Prostate gland (tissue), 2 donors: ENCODE measurements around the gene PFAS. TPM values are rescaled to one million over a fixed set of nuclear protein-coding genes. Genes with fewer than 3 reads are reported as not detected.

ENCODE experiments used
- DNase-seq: peaks from one replicate; pipeline ENCODE4 v3.0.0-alpha.2; 2019; ENCODE audit warnings: low spot score
- H3K27ac ChIP-seq, 2 donors: fragments of 200-600 bp; sonication (generic); 2 replicates each; pipeline ENCODE4 v1.5.1; 2017 to 2019
- H3K27me3 ChIP-seq: fragments of 200-600 bp; sonication (generic); replicated peaks from 2 replicates; pipeline ENCODE4 v1.5.1; 2019; ENCODE audit not compliant: insufficient read depth
- H3K36me3 ChIP-seq, 2 donors: fragments of 200-600 bp; sonication (generic); 1 replicate in 1 of 2; 2 replicates in 1 of 2; pipeline versions ENCODE4 v1.5.1 to v1.8.1; 2017 to 2019
- H3K4me1 ChIP-seq: fragments of 200-600 bp; sonication (generic); replicated peaks from 2 replicates; pipeline ENCODE4 v1.5.1; 2019
- H3K4me3 ChIP-seq, 2 donors: fragments of 200-600 bp; sonication (generic); 2 replicates each; pipeline ENCODE4 v1.5.1; 2017 to 2019
- H3K9me3 ChIP-seq: fragments of 200-600 bp; sonication (generic); 2 replicates; pipeline ENCODE4 v1.5.1; 2017
- CTCF ChIP-seq, 4 experiments: fragments of 200-600 bp in 2 of 4; fragments of 450-650 bp in 2 of 4; sonication (generic) in 2 of 4; IDR thresholded peaks; 1 replicate in 3 of 4; 2 replicates in 1 of 4; pipeline ENCODE4 v1.5.1; 2016 to 2019; ENCODE audit warnings: antibody characterized with exemption in 4 of 4, mild to moderate bottlenecking in 2 of 4, moderate library complexity in 2 of 4
- POLR2A ChIP-seq: fragments of 450-650 bp; IDR thresholded peaks from one replicate; pipeline ENCODE4 v1.6.1; 2016; ENCODE audit warnings: antibody characterized with exemption, mild to moderate bottlenecking
- POLR2AphosphoS5 ChIP-seq: sonication (generic); formaldehyde crosslinking; IDR thresholded peaks from one replicate; pipeline ENCODE4 v1.6.1; 2017; ENCODE audit warnings: antibody characterized with exemption
- WGBS: methylation state at CpG from one replicate; pipeline ENCODE4 v1.1.5; 2018; 5-methylcytosine and 5-hydroxymethylcytosine counted together
- intact Hi-C: fragments of 100-400 bp; cut with DNase I; formaldehyde crosslinking; loops from one replicate; pipeline ENCODE4 v1.14.2; 2022
- total RNA-seq, 2 donors: library from RNA; depleted of rRNA; stranded (reverse); fragments of >200 nt; gene quantifications; one replicate each; pipeline ENCODE4 v1.1.0, GENCODE V29; 2016

The PFAS gene
- total RNA-seq, 2 donors from 2014 or later, result 17.0 to 29.0 TPM

- no peaks in the 10 kb centered on the region for H3K27me3 ChIP-seq
- no peak overlapping the region for H3K27ac ChIP-seq
- H3K9me3 ChIP-seq, result no peaks in the 10 kb centered on the region
- no peaks in the 10 kb centered on the region for H3K4me1 ChIP-seq
- H3K4me3 ChIP-seq, result no peak overlapping the region
- intact Hi-C loops, result no loop called here
- peaks cover 0 to 5% of the 10 kb centered on the region in 2 donors for H3K36me3 ChIP-seq
- 90% methylated on average over 13 of the region's 13 CpGs for WGBS
- TF ChIP-seq CTCF (IDR thresholded peaks at IDR 0.05), result no peak
- no peak for TF ChIP-seq POLR2A
- no peak for TF ChIP-seq POLR2AphosphoS5
- DNase-seq, result no peak
Observed at GRCh38 chr17:8267480-8268147, 18.5 kb downstream of the PFAS start.

GRCh38 chr17:8268550-8269298 lies 19.6 kb downstream of the PFAS start:
- Histone ChIP-seq H3K27ac (no peak overlapping the region), H3K27me3 (no peaks in the 10 kb centered on the region), H3K36me3 (peaks cover 0 to 5% of the 10 kb centered on the region in 2 donors), H3K4me3 (no peak overlapping the region), H3K9me3 (no peaks in the 10 kb centered on the region), H3K4me1 (no peaks in the 10 kb centered on the region)
- TF ChIP-seq POLR2A (no peak), POLR2AphosphoS5 (no peak), CTCF (IDR thresholded peaks at IDR 0.05) (no peak)
- 88% methylated on average over 28 of the region's 29 CpGs for WGBS
- no peak for DNase-seq
- intact Hi-C loops, result no loop called here

- no peaks in the 10 kb centered on the region for H3K27me3 ChIP-seq
- 94% methylated on average over 1 of the region's 1 CpG for WGBS
- peaks cover 0 to 5% of the 10 kb centered on the region in 2 donors for H3K36me3 ChIP-seq
- H3K4me1 ChIP-seq, result no peaks in the 10 kb centered on the region
- intact Hi-C loops, result no loop called here
- DNase-seq, result no peak
- no peak overlapping the region for H3K27ac ChIP-seq
- no peaks in the 10 kb centered on the region for H3K9me3 ChIP-seq
- TF ChIP-seq POLR2AphosphoS5 (no peak), CTCF (IDR thresholded peaks at IDR 0.05) (no peak), POLR2A (no peak)
- no peak overlapping the region for H3K4me3 ChIP-seq
Observed at GRCh38 chr17:8272421-8272820, 23.3 kb downstream of the PFAS start.

- TF ChIP-seq CTCF (IDR thresholded peaks at IDR 0.05) (no peak), POLR2AphosphoS5 (no peak), POLR2A (no peak)
- WGBS, result 82% methylated on average over 4 of the region's 4 CpGs
- H3K4me1 ChIP-seq, result no peaks in the 10 kb centered on the region
- intact Hi-C loops, result no loop called here
- H3K4me3 ChIP-seq, result no peak overlapping the region
- no peak overlapping the region for H3K27ac ChIP-seq
- no peaks in the 10 kb centered on the region for H3K9me3 ChIP-seq
- H3K36me3 ChIP-seq, result no peaks in the 10 kb centered on the region
- no peak for DNase-seq
- H3K27me3 ChIP-seq, result no peaks in the 10 kb centered on the region
Observed at GRCh38 chr17:8273884-8274444, 24.9 kb downstream of the PFAS start.
